Femur (tissue), 1 donor: ENCODE measurements around the gene ZBTB20.
"Not testable (repeated sequence)": the region's sequence is repeated elsewhere in the genome, so short reads cannot be mapped to it uniquely, and the experiment has no call there.

Experiments
- DNase-seq: peaks from one replicate; pipeline ENCODE4 v3.0.0-alpha.2; 2017

The ZBTB20 gene

DNA sequence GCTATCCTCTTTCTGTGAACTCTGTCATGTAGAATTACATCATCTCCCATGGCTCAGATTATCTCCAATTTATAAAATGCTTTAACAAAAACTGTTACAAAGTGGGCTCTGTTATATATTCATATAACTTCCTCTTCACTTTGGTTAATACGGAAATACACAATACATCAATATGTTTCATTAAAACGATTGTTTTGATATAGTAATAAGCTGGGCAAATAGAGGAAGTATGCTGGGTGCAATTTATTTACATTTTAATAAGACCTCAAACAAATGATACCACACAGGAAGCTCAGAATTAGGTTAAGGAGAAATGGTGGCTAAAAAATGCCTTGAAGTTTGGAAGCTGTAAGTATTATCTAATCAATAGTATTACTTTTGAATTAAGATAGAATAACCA lies 331.0 kb downstream of the ZBTB20 start:
- DNase-seq, result no peak

DNA sequence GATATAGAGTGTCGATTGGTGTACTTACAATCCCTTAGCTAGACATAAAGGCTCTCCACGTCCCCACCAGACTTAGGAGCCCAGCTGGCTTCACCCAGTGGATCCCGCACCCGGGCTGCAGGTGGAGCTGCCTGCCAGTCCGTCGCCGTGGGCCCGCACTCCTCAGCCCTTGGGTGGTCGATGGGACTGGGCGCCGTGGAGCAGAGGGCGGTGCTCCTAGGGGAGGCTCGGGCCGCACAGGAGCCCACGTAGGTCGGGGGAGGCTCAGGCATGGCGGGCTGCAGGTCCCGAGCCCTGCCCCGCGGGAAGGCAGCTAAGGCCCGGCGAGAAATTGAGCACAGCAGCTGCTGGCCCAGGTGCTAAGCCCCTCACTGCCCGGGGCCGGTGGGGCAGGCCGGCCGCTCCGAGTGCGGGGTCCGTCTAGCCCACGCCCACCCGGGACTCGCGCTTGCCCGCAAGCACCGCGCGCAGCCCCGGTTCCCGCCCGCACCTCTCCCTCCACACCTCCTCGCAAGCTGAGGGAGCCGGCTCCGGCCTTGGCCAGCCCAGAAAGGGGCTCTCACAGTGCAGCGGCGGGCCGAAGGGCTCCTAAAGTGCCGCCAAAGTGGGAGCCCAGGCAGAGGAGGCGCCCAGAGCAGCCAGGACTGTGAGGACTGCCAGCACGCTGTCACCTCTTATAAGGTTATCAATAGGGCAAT lies 334.4 kb downstream of the ZBTB20 start:
- not testable (repeated sequence) for DNase-seq

DNA sequence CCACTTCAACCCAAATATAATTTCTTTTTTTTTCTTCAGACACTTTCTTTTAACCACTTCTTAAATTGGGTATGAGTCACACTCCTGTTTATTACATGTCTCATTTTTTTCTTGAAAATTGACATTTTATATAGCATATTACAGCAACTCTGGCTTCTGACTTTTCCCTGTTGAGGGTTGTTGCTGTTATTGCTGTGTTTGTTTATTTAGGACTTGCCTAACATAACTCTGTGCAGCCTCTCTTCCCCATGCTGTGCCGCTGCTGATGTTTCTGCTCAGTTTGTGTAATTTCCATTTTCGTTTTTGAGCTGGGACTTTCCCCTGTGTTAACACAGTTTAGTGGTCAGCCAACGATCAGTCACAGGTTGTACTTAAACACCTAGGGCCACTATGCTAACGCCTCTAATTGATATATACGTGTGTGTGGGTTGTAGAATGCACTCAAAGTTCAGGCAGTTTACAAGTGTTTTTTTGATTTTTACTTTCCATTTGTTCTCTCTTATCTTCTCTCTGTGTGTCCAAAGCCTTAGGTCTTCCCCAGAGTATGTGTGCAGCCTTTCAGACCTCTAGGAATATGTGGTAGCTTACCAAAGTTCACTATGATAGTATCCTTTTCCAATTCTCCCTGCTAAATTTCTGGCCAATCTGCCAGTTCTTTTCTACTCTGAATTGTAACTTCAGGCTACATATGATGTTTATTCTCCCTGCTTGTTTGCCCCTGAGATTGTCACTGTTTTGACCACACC lies 337.2 kb downstream of the ZBTB20 start:
- no peak for DNase-seq

DNA sequence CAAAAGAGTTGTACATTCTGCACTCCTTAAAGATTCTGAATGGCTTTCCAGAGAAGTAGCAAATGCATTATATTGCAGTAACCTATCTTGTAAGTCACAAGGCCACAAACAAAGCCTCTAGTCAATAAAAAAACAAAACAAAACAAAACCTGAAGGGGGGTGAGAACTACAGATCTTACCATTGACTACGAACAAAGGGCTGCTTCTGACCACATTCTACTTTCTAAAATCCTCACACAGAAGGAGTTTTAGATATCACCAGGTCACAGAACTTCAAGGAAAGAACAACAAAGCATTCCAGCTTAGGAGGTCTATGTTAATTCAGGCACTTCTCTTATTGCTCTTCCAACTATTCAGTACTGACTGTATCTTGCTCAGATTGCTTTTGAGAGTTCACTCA lies 343.0 kb downstream of the ZBTB20 start:
- DNase-seq, result no peak

DNA sequence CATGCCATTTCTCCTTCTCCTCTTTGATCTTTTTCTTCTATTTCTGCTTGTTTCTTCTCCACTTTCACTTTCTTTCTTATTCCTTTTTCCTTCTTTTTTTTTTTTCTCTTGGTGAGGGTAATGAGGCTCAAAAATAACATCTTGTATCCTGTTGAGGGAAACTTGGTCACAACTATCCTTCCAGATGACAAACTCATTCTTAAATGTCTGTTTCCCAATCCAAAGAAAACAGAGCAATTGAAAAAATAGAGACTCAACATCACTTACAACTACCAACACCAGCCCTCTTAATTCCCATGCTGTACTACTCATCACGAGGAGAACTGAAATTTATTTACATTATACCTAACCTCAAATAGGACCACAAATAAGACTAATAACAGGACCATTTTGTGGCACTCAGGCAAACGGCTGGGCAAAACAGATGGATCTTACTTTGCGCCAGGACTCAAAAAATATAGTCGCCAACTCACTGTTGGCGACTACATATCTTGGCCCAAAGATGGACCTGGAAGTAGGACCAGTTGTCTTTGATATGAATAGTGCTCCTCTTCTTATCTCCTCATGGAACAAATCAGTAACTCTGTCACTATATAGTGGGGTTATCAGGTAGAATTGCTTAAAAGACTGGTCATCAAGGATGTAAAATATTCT lies 343.9 kb downstream of the ZBTB20 start:
- DNase-seq, result no peak

DNA sequence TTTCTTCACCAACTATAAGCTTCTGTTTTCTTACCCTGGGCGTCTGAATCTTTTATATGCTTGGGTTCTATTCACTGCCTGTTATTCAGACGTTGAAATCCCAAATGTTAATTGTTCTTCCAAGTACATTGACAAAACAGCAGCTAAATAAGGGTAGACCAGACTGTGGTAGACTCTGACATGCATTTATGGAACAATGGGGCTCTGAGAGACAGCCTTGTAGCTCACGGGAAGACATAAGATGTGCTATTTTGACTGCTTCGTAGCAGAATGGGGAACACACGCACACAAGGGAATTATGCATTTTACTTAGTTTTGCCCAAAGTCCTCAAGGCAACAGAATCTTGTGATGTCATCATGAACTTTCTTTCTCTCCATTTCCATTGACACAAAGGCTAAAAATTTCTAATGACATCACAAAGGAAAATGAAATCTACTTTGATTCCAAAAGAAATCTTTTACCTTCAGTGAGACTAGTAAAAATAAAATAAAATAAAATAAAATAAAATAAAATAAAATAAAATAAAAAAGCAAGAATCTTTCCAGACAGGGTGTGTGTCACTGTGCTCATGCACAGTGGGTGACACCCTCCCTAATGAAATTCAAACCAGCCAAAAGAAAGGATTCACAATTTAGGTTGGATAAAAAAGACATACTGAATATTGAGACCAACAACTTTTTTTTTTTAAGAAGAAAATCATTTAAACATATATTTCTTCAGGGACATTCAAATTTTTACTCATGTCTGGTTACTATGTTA lies 346.6 kb downstream of the ZBTB20 start:
- no peak for DNase-seq

DNA sequence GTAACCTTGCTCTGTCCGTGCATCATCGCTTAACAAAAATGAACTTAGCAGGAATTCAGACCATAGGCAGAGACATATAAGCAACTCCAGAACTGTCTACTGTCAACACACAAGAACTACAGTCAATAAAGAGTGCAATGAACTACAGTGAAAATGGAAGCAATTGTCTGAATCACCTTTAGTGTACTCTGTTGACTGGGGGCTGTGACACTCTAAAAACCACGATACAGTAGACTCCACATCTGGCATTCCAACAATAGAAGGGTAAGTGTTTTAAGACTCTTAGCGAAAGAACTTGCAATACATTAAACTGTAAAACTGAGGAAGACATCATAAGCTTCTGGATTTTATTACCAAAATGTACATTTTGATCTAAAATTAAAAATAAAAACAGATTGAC lies 347.3 kb downstream of the ZBTB20 start:
- no peak for DNase-seq

DNA sequence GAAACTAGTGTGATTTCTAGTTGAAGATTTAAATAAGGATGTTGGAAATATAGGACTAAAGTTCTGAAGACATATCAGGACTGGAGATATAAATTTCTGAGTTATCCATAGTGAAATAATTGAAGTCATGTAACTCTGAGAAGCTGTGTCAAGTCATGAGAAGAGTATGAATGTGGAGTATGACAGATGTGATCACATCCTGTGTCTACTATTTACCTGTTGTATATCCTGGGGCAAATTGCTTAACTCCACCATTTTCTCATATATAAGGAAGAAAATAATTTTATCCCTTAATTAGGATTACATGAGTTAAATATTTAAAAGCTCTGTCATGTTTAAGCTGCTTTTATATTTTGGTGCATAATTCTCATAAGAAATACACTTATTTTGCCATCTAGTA lies 350.3 kb downstream of the ZBTB20 start:
- no peak for DNase-seq

DNA sequence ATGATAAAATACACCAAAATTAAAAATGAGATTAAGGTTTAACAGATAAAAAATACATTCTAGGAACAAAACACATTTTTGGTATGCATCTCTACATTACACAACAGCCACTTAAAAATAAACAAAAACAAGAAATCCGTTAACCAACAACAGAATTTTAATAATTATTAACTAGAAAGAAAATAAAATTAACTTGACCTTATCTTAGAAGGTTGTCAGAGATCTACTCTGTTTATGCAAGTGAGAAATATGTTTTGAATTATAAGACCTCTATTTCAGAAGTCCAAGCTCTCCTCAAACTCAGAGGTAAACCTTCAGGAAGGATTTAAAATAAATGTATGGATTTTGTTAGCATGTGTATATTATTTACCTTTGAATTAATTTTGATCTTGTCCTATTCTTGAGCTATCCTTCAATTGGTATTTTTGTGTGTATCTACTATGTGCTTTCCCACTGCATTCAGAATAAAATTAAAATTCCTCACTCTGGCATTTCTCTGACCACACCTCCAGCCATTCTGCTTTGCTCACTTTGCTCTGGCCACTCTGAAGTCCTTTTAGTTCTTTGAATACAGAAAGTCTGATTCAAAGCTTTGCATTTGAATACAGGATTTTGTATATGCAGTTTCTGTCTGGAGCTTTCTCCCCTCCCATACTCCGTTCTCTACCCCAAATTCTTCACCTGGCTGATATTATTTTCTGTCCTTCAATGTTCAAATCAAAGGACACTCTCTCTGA lies 352.0 kb downstream of the ZBTB20 start:
- DNase-seq, result no peak

DNA sequence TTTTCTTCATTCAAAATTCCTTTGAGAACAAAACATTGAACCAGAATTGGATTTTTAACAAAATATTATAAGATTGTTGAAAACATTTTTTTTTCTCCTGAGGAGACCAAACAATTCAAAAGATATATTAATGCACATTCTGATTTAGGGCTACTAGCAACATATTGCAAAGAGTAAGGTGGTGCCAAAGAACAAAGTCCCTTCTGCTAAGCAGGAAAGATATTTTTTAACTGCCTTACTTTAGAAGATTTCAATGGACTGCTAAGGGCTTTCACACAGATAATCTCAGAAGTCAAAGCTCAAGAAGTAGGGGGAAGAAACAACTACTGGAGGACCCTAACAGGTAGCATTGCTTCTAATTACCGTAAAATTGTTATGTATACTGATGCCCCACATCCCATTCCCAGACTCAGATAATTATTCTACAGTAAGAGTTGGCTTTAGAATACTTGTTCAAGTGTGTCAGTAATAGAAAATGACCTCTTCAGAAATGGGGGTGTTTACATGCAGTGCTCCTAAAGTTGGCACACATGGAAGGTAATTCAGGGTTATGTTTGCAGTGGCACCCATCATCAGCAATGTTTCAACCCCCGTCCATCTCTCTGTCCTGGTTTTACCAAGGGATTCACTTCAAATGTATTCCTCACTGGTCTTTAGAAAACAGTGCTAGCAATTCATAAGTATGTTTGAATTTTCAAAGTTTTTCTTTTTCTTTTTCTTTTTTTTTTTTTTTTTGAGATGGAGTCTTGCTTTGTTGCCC lies 354.7 kb downstream of the ZBTB20 start:
- no peak for DNase-seq

DNA sequence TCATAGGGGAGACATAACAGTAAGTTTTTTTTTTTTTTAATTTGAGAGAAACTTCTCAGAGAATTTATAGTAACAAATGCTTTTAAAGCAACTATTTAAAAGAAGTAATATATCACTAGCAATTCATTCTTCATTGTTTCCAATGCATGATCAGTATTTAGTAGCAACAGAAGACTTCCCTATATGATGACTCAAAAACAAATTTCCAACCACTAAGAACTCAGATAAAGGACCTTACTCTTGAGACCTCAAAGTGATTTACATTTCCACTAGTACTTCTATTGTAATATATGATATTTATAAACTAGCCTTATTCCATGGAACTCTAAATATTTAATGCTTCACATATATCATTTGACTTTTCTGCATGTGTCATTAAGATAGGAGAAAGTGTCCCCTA lies 356.3 kb downstream of the ZBTB20 start:
- DNase-seq, result no peak

DNA sequence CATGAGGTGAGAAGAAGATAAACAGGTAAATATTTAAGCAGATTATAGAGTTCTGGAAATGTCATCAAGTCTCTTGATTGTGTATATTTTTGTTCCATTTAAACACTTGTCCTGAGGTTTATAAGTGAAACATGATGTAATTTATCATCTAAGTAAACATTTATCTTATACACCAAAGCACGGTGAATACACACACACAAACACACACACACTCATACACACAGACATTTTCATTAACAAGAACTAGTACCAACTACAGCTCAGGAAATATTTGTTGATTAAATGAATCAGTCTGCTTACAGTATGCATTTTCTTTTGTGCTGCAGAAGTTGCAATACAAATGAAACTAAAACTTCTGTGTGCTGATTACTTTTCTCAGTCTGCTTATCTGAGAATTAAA lies 357.3 kb downstream of the ZBTB20 start:
- DNase-seq, result no peak

DNA sequence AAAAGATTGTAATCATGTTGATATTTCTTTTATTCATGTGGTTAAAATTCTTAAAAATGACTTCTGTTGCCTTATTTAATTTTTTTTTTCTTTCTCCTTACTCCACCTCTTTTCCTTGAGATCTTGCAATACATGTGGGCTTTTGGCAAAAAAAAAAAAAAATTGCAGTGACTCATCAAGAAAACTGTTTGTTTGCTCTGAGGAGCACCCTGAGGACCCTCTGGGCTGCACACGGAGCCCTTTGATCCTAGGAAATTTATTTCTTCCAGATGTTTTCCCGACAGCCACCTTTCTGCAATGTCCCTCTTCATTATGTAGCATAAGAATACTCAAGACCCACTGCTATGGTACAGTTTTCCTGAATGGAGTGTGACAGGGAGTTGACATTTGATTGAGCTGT lies 371.7 kb downstream of the ZBTB20 start:
- DNase-seq, result no peak

DNA sequence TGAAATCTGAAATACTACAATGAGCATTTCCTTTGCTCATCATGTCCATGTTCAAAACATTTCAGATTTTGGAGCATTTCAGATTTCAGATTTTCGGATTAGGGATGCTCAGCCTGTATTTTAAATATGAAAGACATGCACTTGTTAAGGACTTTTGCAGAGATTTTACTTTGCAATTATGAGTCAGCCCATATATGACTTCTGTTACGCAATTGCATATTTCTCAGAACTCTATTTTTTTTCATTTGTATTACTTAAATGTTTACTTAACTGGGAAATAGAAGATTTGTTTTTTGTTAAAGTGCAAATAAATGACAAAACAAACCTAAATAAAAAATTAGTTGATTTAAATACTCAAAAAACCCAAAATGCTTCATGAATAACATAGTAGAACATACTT lies 376.2 kb downstream of the ZBTB20 start:
- DNase-seq, result no peak

DNA sequence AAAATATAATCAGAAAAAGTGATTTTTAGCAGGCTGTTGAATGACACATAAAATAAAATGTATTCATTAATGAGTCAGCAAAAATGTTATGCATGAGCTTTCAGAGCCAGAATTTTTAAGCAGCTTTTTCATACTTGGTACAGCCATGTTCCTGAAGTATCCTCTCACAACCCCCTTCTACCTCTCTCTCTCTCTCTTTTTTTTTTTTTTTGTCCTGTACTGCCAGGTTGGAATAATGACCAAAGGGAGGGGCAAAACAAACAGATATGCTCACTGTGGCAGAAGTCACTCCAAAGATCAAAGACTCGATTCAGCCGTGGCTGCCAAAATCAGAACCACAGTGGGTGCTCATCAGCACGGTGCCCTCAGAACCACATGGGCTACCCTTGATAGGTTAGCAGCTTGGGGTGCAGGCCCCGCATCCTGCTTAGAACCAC lies 383.0 kb downstream of the ZBTB20 start:
- DNase-seq, result no peak

DNA sequence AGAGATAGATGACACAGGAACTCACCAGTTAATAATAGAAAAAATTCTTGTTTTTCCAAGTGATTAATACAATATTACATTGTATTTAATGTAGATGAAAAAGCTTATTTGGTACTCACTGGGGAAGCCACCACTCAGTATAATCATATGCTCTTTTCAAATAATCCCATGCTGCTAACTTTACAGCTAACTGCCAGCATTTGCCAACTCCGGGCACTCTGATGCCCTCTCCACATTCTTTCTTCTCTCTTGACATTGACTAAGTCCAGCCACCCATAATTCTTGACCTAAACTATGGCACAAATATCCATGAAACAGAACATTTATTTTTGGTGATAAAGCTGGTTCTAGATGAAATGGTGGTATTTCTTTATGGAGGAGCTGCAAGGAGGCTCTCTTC lies 384.9 kb downstream of the ZBTB20 start:
- DNase-seq, result no peak

DNA sequence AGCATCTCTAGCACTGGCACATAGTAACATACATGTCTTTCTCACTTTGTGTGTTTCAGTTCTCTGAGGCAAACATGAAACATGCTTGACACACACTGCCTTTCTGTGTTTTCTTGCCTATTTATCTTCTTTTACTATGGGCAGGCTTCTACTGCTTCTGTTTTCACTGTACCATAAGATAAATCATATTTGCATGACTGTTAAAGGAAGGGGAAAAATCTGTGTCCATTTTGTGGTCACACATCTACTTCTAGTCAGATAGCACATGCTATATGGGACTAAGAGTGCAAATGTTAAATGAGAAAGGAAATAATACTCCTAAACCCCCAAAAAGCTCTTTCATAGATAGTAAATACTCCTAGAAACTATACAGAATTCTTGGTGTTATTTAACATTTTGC lies 386.4 kb downstream of the ZBTB20 start:
- no peak for DNase-seq

DNA sequence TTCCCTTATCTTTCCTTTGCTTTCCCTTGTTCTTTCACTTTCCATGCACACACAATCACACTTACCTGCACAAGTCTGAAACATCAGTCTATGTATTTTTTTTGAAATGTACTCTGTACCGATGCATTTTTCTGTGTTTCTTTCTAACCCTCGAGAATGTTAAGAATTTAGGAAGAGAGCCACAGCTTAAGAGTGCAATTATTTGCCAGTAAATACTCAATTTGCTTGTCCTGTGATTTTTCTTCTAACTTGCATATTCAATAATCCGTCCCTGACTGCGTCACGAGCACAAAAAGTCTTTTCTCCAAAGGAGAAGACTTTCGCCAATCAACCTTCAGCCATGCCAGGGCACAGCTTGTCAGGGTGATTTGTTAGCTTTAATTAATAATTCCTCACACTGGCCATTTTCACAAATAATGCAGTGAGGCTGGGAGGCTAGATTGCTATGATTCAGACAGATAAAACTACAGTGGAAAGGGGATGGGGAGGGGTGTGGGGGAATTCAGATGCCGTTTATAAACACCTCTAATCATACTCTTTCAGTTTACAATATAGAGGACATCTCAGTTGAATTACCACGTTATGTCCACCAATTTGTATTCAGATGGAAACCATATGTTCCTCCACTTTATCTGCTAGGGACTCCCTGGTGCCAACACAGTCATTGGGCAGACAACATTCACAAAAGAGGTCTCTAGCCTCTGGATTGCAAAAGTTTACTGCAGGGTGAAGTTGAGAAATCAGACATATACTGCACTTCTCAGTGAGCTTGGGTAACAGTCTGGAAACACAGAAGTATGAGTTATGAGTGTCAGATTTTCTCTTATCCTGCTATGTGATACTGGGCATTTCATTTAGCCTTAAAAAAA lies 388.0 kb downstream of the ZBTB20 start:
- DNase-seq, result no peak

DNA sequence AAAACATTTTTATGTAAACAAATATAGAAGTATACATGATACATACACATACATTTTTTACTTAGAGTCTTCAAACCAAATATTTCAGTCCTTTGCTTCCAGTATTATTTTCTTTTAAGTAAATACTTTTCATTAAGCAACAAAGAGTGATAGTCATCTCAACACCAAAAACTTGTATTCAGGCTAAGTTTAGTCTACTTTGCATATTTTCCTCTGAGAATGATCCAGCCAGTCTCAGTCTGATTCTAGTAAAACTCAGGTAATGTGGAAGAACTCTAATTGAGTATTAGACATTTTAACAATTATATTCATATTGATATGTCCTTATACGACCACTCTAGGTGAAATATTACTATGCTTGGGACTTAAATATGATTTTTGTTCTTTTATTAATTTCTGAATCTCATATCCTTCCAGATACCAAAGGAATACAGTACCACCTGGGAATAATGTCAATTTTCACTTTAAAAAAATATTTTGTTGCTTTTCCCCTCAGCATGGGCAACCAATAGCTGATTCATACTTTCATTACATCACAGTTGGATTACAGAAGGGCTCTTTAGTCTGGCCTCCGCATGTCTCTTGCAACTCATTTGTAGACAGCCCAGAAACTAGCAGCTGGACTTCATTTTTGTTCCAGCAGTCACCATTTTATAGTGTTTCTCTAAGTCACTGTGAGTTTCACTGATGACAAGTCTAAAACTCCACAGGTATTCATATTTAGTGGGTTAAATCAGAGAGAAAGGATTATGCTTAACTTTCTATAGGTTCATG lies 390.4 kb downstream of the ZBTB20 start:
- DNase-seq, result no peak

DNA sequence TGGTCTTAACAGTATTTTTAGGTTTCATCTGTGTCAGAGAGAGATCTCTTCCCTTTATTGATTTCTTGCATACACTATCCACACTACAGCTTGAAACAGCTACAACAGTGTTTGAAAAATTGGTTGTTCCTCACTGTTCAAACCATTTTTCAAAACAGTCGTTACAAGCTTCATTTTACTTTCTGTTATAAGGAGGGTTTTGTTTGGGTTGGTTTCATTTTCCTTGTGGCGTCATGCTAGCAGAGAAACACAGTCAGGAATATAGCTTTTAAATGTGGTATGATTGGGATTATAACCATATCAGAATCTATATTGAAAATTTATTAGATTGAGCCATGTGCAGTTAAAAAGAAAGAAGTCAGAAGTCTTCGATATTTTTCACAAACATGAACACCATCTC lies 400.6 kb downstream of the ZBTB20 start:
- no peak for DNase-seq
